Measurements from ENCODE around the gene SETD6.
"Not testable (repeated sequence)": the region's sequence is repeated elsewhere in the genome, so short reads cannot be mapped to it uniquely, and the experiment has no call there.

The SETD6 gene

GRCh38 chr16:58530179-58530578 lies 14.9 kb downstream of the SETD6 start:
- H3K36me3 Mint-ChIP-seq, result peaks cover 65% of the 10 kb centered on the region
- no peak for DNase-seq
- CTCF ChIA-PET, result no interaction called here

DNA sequence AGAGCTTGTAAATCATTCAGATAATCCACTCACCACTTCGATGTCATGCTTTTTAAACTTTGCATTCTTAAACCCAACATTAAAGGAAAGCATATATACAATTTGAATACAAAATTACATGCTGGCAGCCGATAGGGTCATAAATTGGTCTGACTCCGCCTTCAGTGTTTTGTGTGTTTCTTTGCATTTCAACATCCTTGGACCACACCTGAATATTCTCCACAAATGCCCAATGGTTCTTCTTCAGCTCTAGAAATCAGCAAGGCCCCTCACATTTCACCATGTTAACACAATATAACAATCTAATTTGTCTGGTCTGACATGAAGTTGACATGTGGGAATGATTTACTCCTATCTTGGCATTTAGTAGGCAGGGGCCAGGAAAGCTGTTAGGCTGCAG lies 17.1 kb downstream of the SETD6 start:
- CTCF ChIA-PET, result no interaction called here
- peaks cover 66% of the 10 kb centered on the region for H3K36me3 Mint-ChIP-seq

More at GRCh38 chr16:58530179-58530578, 14.9 kb downstream of the SETD6 start:
- H3K27ac Mint-ChIP-seq, result no peak overlapping the region
- H3K4me3 Mint-ChIP-seq, result no peak overlapping the region
- H3K27me3 Mint-ChIP-seq, result no peaks in the 10 kb centered on the region
- H3K4me1 Mint-ChIP-seq, result no peaks in the 10 kb centered on the region
- H3K9me3 Mint-ChIP-seq, result no peaks in the 10 kb centered on the region

DNA sequence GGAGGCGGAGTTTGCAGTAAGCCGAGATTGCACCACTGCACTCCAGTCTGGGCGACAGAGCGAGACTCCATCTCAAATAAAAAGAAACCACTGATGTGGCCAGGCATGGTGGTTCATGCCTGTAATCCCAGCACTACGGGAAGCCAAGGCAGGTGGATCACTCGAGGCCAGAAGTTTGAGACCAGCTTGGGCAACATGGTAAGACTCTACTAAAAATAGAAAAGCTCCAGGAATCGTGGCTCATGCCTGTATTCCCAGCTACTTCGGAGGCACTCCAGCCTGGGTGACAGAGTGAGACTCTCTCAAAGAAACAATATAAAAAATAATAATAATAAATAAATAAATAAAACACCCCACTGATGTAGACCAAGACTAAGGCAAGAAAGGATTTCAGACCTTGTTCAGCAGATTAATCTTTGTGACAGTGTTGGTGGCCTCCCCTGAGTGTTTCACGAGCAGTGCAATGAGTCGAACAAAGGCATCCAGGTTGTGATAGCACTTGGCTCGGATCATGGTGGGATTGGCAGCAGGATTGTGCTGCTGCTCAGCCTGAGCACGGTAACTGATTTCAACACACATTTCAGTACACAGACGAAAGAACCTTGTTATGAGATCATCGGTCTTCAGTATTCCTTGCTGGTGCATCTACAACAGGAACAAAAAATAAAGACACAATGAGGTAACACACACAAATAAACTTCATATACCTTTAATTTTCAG lies 18.6 kb downstream of the SETD6 start:
- Mint-ChIP-seq H3K27me3 (no peaks in the 10 kb centered on the region), H3K36me3 (peaks cover 73% of the 10 kb centered on the region), H3K4me3 (no peak overlapping the region), H3K27ac (no peak overlapping the region), H3K9me3 (no peaks in the 10 kb centered on the region), H3K4me1 (no peaks in the 10 kb centered on the region)
- DNase-seq, result no peak
- CTCF ChIA-PET, result interaction anchor here (0.7 kb wide), 1 partner anchor 14 kb away, joined by 3 read pairs; no protein-coding TSS in a partner anchor

More for the DNA sequence above, 17.1 kb downstream of the SETD6 start:
- H3K27ac Mint-ChIP-seq, result no peak overlapping the region
- no peaks in the 10 kb centered on the region for H3K9me3 Mint-ChIP-seq
- no peak for DNase-seq
- H3K27me3 Mint-ChIP-seq, result no peaks in the 10 kb centered on the region
- no peaks in the 10 kb centered on the region for H3K4me1 Mint-ChIP-seq
- no peak overlapping the region for H3K4me3 Mint-ChIP-seq

- H3K4me3 Mint-ChIP-seq, result no peak overlapping the region
- DNase-seq, result no peak
- H3K27me3 Mint-ChIP-seq, result no peaks in the 10 kb centered on the region
- peaks cover 79% of the 10 kb centered on the region for H3K36me3 Mint-ChIP-seq
- H3K4me1 Mint-ChIP-seq, result no peaks in the 10 kb centered on the region
- no peaks in the 10 kb centered on the region for H3K9me3 Mint-ChIP-seq
- H3K27ac Mint-ChIP-seq, result no peak overlapping the region
- CTCF ChIA-PET, result no interaction called here
Measured at GRCh38 chr16:58535100-58535499, 19.8 kb downstream of the SETD6 start.

- CTCF ChIA-PET, result interaction anchor here (1.5 kb wide), 1 partner anchor 24 kb away, joined by 4 read pairs; no protein-coding TSS in a partner anchor
- H3K27me3 Mint-ChIP-seq, result no peaks in the 10 kb centered on the region
- no peak overlapping the region for H3K4me3 Mint-ChIP-seq
- no peaks in the 10 kb centered on the region for H3K4me1 Mint-ChIP-seq
- H3K27ac Mint-ChIP-seq, result no peak overlapping the region
- H3K9me3 Mint-ChIP-seq, result no peaks in the 10 kb centered on the region
- peaks cover 80% of the 10 kb centered on the region for H3K36me3 Mint-ChIP-seq
- no peak for DNase-seq
Measured at GRCh38 chr16:58536278-58536677, 21.0 kb downstream of the SETD6 start.

GRCh38 chr16:58537124-58537906 lies 22.0 kb downstream of the SETD6 start:
- CTCF ChIA-PET, result interaction anchor here (1.5 kb wide), 1 partner anchor 25 kb away, joined by 4 read pairs; no protein-coding TSS in a partner anchor
- no peaks in the 10 kb centered on the region for H3K9me3 Mint-ChIP-seq
- DNase-seq, result no peak
- H3K27ac Mint-ChIP-seq, result no peak overlapping the region
- no peak overlapping the region for H3K4me3 Mint-ChIP-seq
- no peaks in the 10 kb centered on the region for H3K27me3 Mint-ChIP-seq
- H3K36me3 Mint-ChIP-seq, result peaks cover 77% of the 10 kb centered on the region
- H3K4me1 Mint-ChIP-seq, result no peaks in the 10 kb centered on the region

DNA sequence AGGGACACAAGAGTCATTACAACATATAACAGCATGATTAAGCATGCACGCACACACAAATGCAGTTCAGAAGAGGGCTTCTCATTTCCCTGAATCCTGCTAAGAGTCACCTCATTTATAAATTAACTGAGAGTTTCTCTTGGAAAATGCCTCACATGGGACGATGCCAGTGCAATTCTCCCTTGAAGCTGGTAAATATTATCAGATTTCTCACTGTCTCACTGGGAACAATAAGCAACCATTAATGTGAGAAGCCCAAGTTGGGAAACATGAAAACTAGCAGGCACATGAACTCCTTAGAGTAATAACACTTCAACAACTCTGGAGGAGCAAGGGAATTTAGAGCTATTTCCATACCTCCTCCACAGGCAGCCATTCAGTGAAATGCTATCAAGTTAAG lies 26.4 kb downstream of the SETD6 start:
- H3K9me3 Mint-ChIP-seq, result no peaks in the 10 kb centered on the region
- no peaks in the 10 kb centered on the region for H3K27me3 Mint-ChIP-seq
- CTCF ChIA-PET, result interaction anchor here (1.5 kb wide), 1 partner anchor 17 kb away, joined by 3 read pairs; no protein-coding TSS in a partner anchor
- no peak overlapping the region for H3K4me3 Mint-ChIP-seq
- H3K4me1 Mint-ChIP-seq, result no peaks in the 10 kb centered on the region
- H3K27ac Mint-ChIP-seq, result no peak overlapping the region
- peaks cover 78% of the 10 kb centered on the region for H3K36me3 Mint-ChIP-seq
- DNase-seq, result no peak

GRCh38 chr16:58542291-58542690 lies 27.0 kb downstream of the SETD6 start:
- Mint-ChIP-seq H3K36me3 (peaks cover 78% of the 10 kb centered on the region), H3K9me3 (no peaks in the 10 kb centered on the region), H3K27ac (peak overlapping the region; percentile 24), H3K27me3 (no peaks in the 10 kb centered on the region), H3K4me3 (no peak overlapping the region), H3K4me1 (no peaks in the 10 kb centered on the region)
- no peak for DNase-seq
- CTCF ChIA-PET, result interaction anchor here (1.5 kb wide), 1 partner anchor 16 kb away, joined by 3 read pairs; no protein-coding TSS in a partner anchor

GRCh38 chr16:58543685-58544084 lies 28.4 kb downstream of the SETD6 start:
- Mint-ChIP-seq H3K4me1 (no peaks in the 10 kb centered on the region), H3K9me3 (no peaks in the 10 kb centered on the region), H3K36me3 (peaks cover 73% of the 10 kb centered on the region), H3K4me3 (no peak overlapping the region), H3K27ac (no peak overlapping the region), H3K27me3 (no peaks in the 10 kb centered on the region)
- CTCF ChIA-PET, result no interaction called here
- DNase-seq, result no peak

GRCh38 chr16:58548378-58548777 lies 33.1 kb downstream of the SETD6 start:
- Mint-ChIP-seq H3K4me3 (no peak overlapping the region), H3K27me3 (no peaks in the 10 kb centered on the region), H3K27ac (no peak overlapping the region), H3K9me3 (no peaks in the 10 kb centered on the region), H3K4me1 (no peaks in the 10 kb centered on the region), H3K36me3 (peaks cover 68% of the 10 kb centered on the region)
- no peak for DNase-seq
- CTCF ChIA-PET, result interaction anchor here (0.6 kb wide), 1 partner anchor 14 kb away, joined by 3 read pairs; no protein-coding TSS in a partner anchor

DNA sequence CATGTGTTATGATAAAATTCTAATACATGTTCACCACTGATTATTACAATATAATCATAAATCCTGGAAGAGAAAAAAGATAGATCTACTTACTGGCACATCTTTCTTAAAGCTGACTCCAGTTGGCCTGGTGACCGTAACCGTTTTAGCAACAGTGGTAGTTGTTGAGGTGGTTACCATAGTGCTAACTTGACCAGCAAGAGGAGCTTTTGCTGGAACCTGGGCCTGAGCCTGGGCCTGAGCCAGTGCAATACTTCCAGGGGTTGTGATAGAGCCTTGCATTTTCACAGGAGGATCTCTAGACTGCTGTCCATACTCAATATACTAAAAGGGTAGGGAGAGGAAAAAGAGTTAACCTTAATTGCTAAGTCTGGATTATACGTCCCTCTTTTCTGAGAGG lies 36.2 kb downstream of the SETD6 start:
- DNase-seq, result no peak
- CTCF ChIA-PET, result no interaction called here
- Mint-ChIP-seq H3K4me3 (no peak overlapping the region), H3K9me3 (no peaks in the 10 kb centered on the region), H3K27me3 (no peaks in the 10 kb centered on the region), H3K4me1 (no peaks in the 10 kb centered on the region), H3K27ac (no peak overlapping the region), H3K36me3 (peaks cover 67% of the 10 kb centered on the region)

GRCh38 chr16:58556678-58557077 lies 41.4 kb downstream of the SETD6 start:
- Mint-ChIP-seq H3K9me3 (no peaks in the 10 kb centered on the region), H3K4me1 (no peaks in the 10 kb centered on the region), H3K36me3 (peaks cover 44% of the 10 kb centered on the region), H3K27me3 (no peaks in the 10 kb centered on the region), H3K4me3 (no peak overlapping the region), H3K27ac (no peak overlapping the region)
- CTCF ChIA-PET, result no interaction called here
- no peak for DNase-seq

DNA sequence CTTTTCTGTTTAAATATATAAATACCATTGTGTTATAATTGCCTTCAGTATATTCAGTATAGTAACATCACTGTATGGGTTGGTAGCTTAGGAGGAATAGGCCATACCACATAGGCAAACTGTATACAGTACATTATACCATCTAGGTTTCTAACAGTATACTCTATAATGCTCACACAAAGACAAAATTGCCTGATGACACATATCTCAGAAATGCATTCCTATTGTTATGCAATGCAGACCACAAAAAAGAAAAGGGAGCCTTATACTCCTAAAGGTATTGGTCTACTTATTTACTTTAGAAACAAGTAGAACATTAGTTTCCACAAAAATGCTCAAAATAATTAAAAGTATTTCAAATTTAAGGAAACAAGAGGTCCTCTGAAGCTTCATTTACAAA lies 47.9 kb downstream of the SETD6 start:
- CTCF ChIA-PET, result no interaction called here
- DNase-seq, result no peak
- Mint-ChIP-seq H3K27me3 (no peaks in the 10 kb centered on the region), H3K4me1 (no peaks in the 10 kb centered on the region), H3K9me3 (no peaks in the 10 kb centered on the region), H3K27ac (no peak overlapping the region), H3K4me3 (no peak overlapping the region), H3K36me3 (peaks cover 39% of the 10 kb centered on the region)

- Mint-ChIP-seq H3K27me3 (no peaks in the 10 kb centered on the region), H3K4me3 (no peak overlapping the region), H3K36me3 (peaks cover 39% of the 10 kb centered on the region), H3K27ac (no peak overlapping the region), H3K9me3 (no peaks in the 10 kb centered on the region), H3K4me1 (peaks cover 2% of the 10 kb centered on the region)
- CTCF ChIA-PET, result no interaction called here
- DNase-seq, result no peak
Measured at GRCh38 chr16:58563775-58564174, 48.5 kb downstream of the SETD6 start.

DNA sequence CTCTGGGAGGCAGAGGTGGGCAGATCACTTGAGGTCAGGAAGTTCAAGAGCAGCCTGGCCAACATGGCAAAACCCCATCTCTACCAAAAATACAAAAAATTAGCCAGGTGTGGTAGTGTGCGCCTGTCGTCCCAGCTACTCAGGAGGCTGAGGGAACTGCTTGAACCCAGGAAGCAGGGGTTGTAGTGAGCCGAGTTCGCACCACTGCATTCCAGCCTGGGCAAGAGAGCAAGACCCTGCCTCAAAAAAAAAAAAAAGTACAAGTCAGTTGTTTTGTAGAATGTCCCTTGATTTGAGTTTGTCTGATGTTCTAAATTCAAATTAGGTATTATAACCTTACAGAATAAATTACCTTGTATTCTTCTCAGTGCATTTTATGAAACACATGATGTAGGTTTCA lies 50.4 kb downstream of the SETD6 start:
- CTCF ChIA-PET, H3K4me1 Mint-ChIP-seq, DNase-seq, H3K9me3 Mint-ChIP-seq, H3K27me3 Mint-ChIP-seq, H3K27ac Mint-ChIP-seq, H3K4me3 Mint-ChIP-seq: not testable (repeated sequence)
- H3K36me3 Mint-ChIP-seq, result peaks cover 45% of the 10 kb centered on the region
